ENCODE results near the gene PPP1R15B. TPM values are rescaled to one million over a fixed set of nuclear protein-coding genes. Genes with fewer than 3 reads are reported as not detected.

PPP1R15B gene
- total and polyA plus RNA-seq, 10 of the 15 experiments (the other 5 are each of a cell fraction or from before 2014, with no cell fraction given) = 13.9 to 38.1 (median 26.5) TPM

- ATAC-seq (no peak), DNase-seq (ENCODE audit: low read depth, low spot score) (no peak), FAIRE-seq (no peak)
- H3K27ac ChIP-seq (ENCODE audit: control insufficient read depth, insufficient read depth) = no peak overlapping the region
- CTCF ChIA-PET = interaction anchor here (0.6 to 2.9 kb wide), 7 partner anchors 15 to 89 kb away, joined by 3 to 21 read pairs (median 5); no protein-coding TSS in a partner anchor
- H3K79me2 ChIP-seq (ENCODE audit: control insufficient read depth, insufficient read depth, low read length) = peaks cover 29% of the 10 kb centered on the region
- H3K4me3 ChIP-seq = no peak overlapping the region
- no peak overlapping the region for H3K4me2 ChIP-seq (ENCODE audit: control insufficient read depth, insufficient read depth)
- POLR2A ChIA-PET = interaction anchor here (0.5 to 2.1 kb wide), 2 partner anchors 11 to 99 kb away, joined by 4 read pairs; no protein-coding TSS in a partner anchor
- 0 out of 4 replicates have a peak, but pooled peaks cover 0 to 3% of the 10 kb centered on the region in 2 experiments for H3K36me3 ChIP-seq (ENCODE audit: control insufficient read depth in 2 of 2, insufficient read depth in 2 of 2, low read length in 1 of 2)
- TF ChIP-seq PBX3 (IDR thresholded peaks at IDR 0.05; ENCODE audit: insufficient replicate concordance, low read depth, low read length) (no peak), SMAD5 (IDR thresholded peaks at IDR 0.05; ENCODE audit: low read depth) (no peak), RELB (IDR thresholded peaks at IDR 0.05; ENCODE audit: low read depth) (no peak), RFX5 (IDR thresholded peaks at IDR 0.05; ENCODE audit: low read depth, low read length) (no peak), NBN (IDR thresholded peaks at IDR 0.05) (no peak), NKRF (conservative IDR thresholded peaks at IDR 0.05) (no peak), CTCF (IDR thresholded peaks at IDR 0.05 in 2 of 3, conservative IDR thresholded peaks at IDR 0.05 in 1 of 3; ENCODE audit: control insufficient read depth in 2 of 3, extremely low read depth in 1 of 3, insufficient read depth in 1 of 3, low read depth in 3 of 3, low read length in 3 of 3) (no peak), IRF4 (IDR thresholded peaks at IDR 0.05; ENCODE audit: low read depth, low read length) (no peak), TARDBP (IDR thresholded peaks at IDR 0.05; ENCODE audit: borderline replicate concordance) (no peak), MXI1 (IDR thresholded peaks at IDR 0.05; ENCODE audit: low read depth, low read length) (no peak)
- H3K4me1 ChIP-seq (ENCODE audit: control insufficient read depth, insufficient read depth, low read length) = peaks cover 7% of the 10 kb centered on the region; the same call in 1 of the 2 replicates
- no TSS peak for BruUV-seq (replicated peaks)
- in situ Hi-C loops (cut with MboI) = no loop called here
- no peaks in the 10 kb centered on the region for H3K9me3 ChIP-seq (replicated peaks; ENCODE audit: control insufficient read depth, insufficient read depth, low read length)
- RAD21 ChIA-PET (ENCODE audit: unreplicated experiment) = interaction anchor here (1.2 to 1.5 kb wide), 2 partner anchors 15 to 87 kb away, joined by 3 to 4 read pairs; no protein-coding TSS in a partner anchor
- no peak overlapping the region for H3K9ac ChIP-seq (ENCODE audit: control insufficient read depth, insufficient read depth, low read length)
- intact Hi-C loops (cut with micrococcal nuclease; ENCODE audit: unreplicated experiment) = no loop called here
- SMC1A ChIA-PET (ENCODE audit: uncharacterized antibody, unreplicated experiment) = interaction anchor here (0.7 to 2.7 kb wide), 9 partner anchors 15 to 391 kb away, joined by 3 to 8 read pairs (median 3); no protein-coding TSS in a partner anchor
- no peak overlapping the region for H2AFZ ChIP-seq (ENCODE audit: control insufficient read depth, low read depth, low read length)
- H4K20me1 ChIP-seq (ENCODE audit: control insufficient read depth, insufficient read depth) = peaks cover 13% of the 10 kb centered on the region
- H3K27me3 ChIP-seq (replicated peaks in 1 of 2; ENCODE audit: control insufficient read depth in 2 of 2, insufficient read depth in 2 of 2, low read length in 1 of 2) = no peaks in the 10 kb centered on the region
Observed at GRCh38 chr1:204414016-204414415, 2.4 kb upstream of the PPP1R15B start.

All from GM12878 (cell line).